HTERT RPE-1 (cell line): ENCODE measurements around the gene SPRING1.
"Not testable (repeated sequence)": the region's sequence is repeated elsewhere in the genome, so short reads cannot be mapped to it uniquely, and the experiment has no call there.

ENCODE experiments used
- in situ Hi-C: fragments of 300-500 bp; cut with MboI; formaldehyde crosslinking; loops from 4 replicates; pipeline ENCODE4 v1.14.3; 2020; ENCODE audit warnings: low sequenced_read_pairs

Gene SPRING1

GRCh38 chr12:116742787-116743186 is 4.9 kb upstream of the SPRING1 start:
- in situ Hi-C loops, result not testable (repeated sequence)

DNA sequence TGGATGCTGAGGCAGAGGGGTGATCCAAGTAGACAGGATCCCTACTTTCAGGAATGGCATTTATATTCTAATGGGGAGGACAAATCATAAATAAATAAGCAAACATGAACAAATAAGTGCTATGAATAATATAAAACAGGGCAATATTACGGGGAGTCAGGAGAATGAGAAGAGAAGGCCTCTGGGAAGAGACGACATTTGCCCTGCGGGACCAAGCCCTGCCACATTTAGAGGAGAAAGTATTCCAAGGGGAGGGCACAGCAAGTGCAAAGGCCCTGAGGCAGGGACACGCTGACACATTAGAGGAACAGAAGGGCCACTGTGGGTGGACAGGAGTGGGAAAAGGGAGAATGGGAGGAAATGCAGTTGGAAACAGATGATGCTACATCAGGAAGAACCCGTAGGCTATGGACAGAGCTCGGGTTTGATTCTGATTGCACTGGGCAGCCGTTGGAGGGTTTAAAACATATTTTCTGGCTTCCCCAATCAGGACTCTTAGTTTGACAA is 1.6 kb upstream of the SPRING1 start:
- in situ Hi-C loops, result no loop called here

- in situ Hi-C loops, result no loop called here
Observed at GRCh38 chr12:116736962-116737773, 701 bp downstream of the SPRING1 start.

GRCh38 chr12:116735951-116736599 is 1.8 kb downstream of the SPRING1 start:
- in situ Hi-C loops, result no loop called here

DNA sequence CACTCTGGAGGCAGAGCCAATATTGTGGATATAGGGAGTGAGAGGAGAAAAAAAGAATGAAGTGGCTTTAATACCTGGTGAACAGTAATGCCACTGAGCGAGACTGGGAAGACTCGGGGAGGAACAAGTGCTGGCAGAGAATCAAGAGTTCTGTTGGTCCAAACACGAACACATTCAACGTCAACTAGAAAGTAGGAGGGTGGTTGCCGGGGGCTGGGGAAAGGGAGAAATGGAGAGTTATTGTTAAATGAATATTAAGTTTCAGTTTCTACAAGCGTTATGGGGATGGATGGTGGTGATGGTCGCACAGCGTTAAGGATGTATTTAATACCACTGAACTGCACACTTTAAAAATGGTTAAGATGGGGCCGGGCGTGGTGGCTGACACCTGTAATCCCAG is 2.8 kb downstream of the SPRING1 start:
- in situ Hi-C loops, result no loop called here

DNA sequence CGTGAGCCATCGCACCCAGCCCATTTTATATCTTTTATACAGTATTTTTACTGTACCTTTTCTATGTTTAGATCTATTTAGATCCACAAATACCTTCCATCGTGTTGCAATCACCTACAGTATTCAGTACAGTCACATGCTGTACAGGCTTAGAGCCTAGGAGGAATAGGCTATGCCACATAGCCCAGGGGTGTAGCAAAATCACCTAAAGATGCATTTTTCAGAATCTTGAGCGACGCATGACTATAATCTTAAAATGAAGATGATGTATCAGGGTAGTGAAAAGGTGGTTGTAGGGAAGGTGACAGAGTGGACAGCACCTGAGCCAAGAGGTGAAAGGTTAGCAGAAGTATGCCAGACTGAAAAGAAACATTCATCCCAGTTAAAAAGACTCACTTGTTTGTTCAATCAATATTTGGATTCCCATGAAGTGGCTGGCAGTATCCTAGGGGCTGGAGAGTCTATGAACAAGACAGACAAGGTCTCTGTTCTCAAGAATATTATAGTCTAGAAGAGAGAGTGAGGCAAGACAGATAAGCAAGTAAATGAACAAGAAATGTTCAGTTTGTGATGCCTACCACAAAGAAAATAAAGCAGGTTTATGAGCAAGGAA is 3.6 kb downstream of the SPRING1 start:
- in situ Hi-C loops, result no loop called here

DNA sequence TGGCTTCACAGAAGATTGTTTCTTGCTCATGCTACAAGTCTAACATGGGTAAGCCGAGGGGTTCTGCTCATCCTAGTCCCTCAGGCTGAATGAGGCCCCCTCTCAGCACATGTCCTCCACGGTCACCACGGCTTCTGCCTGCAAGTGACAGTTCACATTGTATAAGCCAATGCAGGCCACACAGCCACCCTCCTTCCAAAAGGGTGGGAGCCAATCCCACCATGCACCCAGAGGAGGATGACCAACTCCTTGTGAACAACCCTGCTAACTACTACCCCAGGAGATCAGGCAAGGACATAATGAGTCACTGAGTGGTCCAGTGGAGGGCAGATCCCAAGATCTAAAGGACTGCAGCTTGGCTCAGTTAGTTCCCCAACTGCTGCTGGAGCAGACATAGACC is 6.1 kb downstream of the SPRING1 start:
- in situ Hi-C loops, result no loop called here

GRCh38 chr12:116727891-116728290 is 10.0 kb downstream of the SPRING1 start:
- in situ Hi-C loops, result no loop called here

DNA sequence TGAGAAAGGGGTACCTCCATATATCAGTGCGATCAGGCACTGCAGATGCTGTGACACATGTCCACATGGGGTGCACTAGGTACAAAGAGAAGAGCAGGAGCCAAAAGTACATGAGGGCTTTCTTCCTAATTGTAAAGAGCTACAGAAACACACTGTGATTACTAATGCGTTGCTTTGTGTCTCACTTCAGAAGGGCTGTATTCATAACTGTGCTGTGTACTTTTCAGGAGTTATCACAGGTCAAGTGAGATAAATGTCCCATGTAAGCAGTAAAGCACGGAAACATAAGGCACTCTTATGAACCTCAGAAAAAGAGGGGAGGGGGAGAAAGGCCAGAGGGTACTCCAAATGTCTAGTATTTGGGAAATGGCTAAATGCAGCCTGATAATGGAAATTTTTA is 10.6 kb downstream of the SPRING1 start:
- in situ Hi-C loops, result no loop called here

DNA sequence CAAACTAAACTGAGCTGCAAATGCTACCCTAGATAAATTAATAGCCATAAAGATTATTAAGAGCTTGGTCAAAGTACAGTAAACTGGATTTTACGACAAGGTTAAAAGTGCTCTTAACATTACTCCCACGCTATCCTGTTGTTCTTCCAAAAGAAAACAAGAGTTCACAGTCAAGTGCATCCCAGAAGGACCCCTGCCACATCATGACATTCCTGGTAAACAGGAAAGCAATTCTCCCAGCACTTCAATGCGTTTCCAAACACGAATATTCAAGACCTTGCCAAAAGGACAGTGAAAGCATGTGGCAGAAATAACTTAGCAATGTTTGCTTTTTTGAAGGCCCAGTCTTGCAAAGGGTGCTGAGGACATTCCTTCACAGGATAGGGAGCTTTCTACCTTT is 11.2 kb downstream of the SPRING1 start:
- in situ Hi-C loops, result no loop called here

DNA sequence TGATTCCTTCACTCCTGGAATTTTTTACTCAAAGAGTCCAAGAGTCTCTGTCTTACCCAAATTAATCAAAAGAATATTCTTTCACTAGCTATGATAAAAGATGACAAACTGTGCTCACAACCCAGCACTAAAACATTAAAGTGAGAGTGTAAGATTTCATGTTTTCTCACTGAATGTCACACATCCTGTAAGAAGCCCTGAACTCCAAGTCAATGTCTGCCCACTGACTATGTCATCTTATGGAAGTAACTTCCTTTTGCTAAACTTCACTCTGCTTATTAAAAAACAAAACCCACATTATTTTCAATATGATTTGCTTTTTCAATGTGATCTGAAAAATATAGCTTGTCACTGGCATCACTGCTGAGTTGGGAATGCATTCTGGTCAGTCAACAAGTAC is 15.6 kb downstream of the SPRING1 start:
- in situ Hi-C loops, result no loop called here

- in situ Hi-C loops, result no loop called here
Observed at GRCh38 chr12:116719731-116720528, 17.9 kb downstream of the SPRING1 start.

- in situ Hi-C loops, result no loop called here
Observed at GRCh38 chr12:116718655-116719454, 19.0 kb downstream of the SPRING1 start.

DNA sequence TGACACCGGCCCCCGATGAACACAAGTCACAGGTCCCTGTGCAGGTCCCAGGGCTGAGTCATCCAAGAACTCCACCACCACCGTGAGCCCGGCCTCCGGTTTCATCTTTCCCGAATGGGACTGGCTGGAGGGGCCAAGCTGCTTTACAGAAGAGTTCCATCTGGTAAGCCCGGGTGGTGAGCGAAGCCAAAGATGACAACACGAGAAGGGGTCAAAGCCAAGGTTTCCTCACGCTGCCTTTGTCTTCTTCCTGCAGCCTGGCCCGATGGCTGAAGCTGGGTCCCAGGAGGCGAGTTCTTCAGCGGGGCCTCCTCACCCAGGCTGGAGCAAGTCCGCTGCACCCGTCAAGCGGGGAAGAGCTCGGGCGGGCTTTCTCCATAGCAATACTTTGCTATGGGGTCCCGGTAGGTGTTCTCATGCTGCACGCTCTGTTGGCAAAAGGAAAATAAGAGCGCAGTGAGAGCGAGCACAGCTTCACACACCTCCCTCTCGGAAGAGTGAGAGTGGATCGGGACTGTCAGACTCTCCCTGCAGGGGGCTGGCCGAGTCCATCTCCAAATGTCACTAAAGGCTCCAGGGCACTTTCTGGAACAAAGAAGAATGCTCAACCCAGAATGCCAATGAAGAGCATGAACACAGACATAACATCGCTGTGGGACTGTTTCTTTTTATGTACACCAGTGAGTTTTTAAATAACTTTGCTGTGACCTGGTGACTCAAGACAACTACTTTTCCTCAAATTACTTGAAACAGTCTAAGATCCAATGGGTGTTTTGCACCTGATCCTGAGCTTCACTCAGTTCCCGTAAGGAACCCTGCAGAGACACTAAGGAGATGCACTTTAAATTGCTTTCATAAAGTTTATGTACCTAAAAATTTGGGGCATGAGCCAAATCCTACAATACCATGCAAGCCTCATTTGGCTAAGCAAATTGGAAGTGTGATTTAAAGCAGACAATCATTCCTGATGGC is 20.1 kb downstream of the SPRING1 start:
- in situ Hi-C loops, result no loop called here

DNA sequence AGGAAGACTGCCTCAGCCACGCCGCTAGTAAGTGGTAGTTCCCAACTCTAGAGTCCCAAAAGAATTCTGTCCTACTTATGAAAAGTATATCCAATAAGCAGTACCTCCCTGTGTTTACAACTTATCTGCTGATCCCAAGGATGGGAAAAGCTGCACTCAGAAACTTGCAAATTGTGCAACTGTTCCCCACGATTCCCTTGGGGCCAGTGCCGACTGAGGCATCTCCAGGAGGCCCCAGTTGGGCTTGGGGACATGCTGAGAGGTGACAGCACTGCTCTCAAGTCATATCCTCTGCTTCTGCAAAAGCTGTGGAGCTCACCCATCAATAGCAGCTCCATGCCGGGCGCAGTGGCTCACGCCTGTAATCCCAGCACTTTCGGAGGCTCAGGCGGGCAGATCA is 23.7 kb downstream of the SPRING1 start:
- in situ Hi-C loops, result no loop called here

GRCh38 chr12:116713527-116713926 is 24.3 kb downstream of the SPRING1 start:
- in situ Hi-C loops, result no loop called here

- in situ Hi-C loops, result no loop called here
Observed at GRCh38 chr12:116712458-116713303, 25.2 kb downstream of the SPRING1 start.
